NCI-H524 treated with DMSO at 0.1 percent for 48 hours (cell line): ENCODE data around the gene DEK.
"Not testable (repeated sequence)": the region's sequence is repeated elsewhere in the genome, so short reads cannot be mapped to it uniquely, and the experiment has no call there.

Experiments used
- DNase-seq: peaks from one replicate; lab custom pipeline; 2025; lab: John Stamatoyannopoulos, UW

Gene DEK

GRCh38 chr6:18204691-18205090 is 59.6 kb downstream of the DEK start:
- DNase-seq: no peak

GRCh38 chr6:18203786-18204185 is 60.5 kb downstream of the DEK start:
- DNase-seq: no peak

- DNase-seq: no peak
Observed at GRCh38 chr6:18192026-18192425, 72.3 kb downstream of the DEK start.

DNA sequence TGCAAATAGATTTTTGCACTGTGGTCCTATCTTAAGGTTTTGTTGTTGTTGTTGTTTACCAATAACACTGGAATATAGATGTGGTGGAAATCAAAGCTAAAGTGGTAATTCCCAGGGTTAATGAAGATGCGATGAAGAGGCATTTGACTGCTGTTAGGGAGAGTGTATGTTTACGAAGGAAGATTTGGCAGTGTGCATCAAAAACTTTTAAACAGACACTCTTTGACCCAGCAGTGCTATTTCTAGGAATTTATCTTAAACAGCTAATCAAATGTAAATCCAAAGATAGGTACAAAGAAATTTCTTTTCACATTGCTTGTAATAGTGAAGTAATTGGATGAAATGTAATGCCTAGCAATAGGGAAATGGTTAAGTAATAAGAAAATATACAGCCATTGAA is 75.1 kb downstream of the DEK start:
- no peak for DNase-seq

DNA sequence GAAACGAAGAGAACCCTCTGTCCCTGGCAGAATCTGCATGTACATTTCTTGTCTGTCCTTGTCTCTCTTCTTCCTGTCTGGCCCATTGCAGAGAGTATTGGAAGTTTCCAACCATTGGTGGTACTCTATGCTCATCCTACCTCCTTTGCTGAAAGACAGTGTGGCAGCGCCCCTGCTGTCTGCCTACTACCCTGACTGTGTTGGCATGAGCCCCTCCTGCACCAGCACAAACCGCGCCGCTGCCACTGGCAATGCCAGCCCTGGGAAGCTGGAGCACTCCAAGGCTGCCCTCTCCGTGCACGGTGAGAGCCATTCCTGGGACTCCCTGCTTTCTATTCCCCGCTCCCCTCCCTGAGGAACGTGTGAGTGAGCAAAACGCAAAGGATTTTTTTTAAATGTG is 76.6 kb downstream of the DEK start:
- no peak for DNase-seq

DNA sequence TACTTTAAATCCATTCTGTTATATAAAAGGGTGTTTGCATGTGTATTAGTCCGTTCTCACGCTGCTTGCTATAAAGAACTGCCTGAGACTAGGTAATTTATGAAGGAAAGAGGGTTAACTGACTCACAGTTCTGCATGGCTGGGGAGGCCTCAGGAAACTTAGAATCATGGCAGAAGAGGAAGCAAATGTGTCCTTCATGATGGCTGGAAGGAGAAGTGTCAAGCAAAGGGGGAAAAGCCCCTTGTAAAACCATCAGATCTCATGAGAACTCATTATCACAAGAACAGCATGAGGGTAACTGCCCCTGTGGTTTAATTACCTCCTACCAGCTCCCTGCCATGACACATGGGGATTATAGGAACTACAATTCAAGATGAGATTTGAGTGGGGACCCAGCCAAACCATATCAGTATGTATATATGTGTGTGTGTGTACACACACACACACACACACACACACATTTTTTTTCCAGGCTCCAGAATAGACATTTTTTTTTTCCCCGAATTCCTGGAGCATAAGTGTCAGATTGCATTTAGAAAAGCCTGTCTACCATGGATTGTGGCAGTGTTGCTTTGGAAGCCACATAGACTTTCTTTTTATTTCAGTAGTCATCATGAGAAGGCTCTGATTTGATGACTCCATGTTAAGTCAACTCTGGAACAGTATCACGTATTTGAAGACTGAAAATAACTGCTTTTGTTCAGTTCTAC is 77.6 kb downstream of the DEK start:
- DNase-seq: no peak

DNA sequence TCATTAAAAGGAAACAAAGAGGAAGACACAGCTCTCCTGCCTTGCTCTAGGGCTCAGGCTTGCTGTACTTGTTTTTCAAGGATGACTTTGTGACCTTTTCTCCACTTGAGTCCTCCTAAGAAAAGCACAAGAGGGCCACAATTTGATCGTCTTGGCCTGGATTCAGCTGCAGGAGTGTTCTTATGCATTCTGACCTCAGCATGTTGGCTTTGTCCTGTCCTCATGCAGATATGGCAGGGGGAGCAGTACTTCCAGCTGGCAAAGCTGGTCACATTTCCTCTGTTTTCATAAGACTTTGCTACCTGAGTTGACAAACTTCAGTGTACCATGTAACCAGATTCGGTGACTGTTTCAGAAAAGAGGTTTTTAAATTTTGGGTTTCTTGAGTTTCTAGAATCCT is 78.3 kb downstream of the DEK start:
- DNase-seq: no peak

GRCh38 chr6:18185624-18186023 is 78.7 kb downstream of the DEK start:
- DNase-seq: no peak

DNA sequence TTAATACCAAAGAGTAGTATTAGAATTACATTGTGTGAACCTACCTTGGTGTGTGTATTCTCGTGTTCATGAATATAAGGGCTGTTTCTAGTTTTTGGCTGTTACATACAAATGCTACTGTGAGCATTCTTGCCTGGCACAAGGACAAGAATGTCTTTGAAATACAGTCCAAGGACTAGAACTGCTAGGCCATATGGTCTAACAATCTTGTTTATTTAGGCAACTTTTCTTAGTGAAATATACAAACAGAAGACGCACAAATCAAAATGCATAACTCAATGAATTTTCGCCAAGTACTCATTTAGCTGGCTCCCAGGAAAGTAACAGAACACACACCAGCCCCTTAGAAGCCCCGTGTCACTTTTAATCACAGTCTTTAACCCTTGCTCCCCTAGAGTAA is 80.6 kb downstream of the DEK start:
- DNase-seq: no peak

DNA sequence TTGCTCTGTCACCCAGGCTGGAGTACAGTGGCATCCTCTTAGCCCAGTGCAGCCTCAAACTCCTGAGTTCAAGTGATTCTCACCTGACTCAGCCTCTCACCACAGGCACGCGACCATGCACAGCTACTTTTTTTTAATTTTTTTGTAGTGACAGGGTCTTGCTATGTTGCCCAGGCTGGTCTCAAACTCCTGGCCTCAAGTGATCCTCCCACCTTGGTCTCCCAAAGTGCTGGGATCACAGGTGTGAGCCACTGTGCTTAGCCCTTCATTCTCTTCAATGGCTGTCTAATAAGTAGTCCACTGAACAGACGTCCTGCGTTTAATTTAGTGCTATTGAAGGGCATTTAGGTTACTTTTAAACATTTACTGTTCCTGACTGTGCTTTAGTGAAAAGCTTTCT is 81.8 kb downstream of the DEK start:
- DNase-seq: no peak

GRCh38 chr6:18179770-18180356 is 84.5 kb downstream of the DEK start:
- no peak for DNase-seq

- DNase-seq: no peak
Observed at GRCh38 chr6:18178960-18179615, 85.2 kb downstream of the DEK start.

GRCh38 chr6:18177286-18177965 is 86.9 kb downstream of the DEK start:
- no peak for DNase-seq

DNA sequence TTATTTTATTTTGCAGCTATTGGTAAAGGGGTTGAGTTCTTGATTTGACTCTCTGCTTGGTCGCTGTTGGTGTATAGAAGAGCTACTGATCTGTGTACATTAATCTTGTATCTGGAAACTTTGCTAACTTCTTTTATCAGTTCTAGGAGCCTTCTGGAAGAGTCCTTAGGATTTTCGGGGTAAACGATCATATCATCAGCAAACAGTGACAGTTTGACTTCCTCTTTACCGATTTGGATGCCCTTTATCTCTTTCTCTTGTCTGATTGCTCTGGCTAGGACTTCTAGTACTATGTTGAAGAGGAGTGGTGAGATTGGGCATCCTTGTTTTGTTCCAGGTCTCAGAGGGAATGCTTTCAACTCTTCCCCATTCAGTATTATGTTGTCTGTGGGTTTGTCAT is 88.1 kb downstream of the DEK start:
- DNase-seq: not testable (repeated sequence)
